Tibial nerve (tissue), 4 donors: Measurements from ENCODE around the gene LCE3A. TPM values are rescaled to one million over a fixed set of nuclear protein-coding genes. Genes with fewer than 3 reads are reported as not detected.

Experiments
- DNase-seq, 2 donors: peaks; one replicate each; pipeline ENCODE4 v3.0.0-alpha.2; 2019; ENCODE audit warnings: low spot score in 2 of 2
- H3K27ac ChIP-seq, 4 donors: fragments of 200-600 bp; sonication (generic) in 3 of 4; one replicate each; pipeline ENCODE4 v1.5.1; 2017 to 2019; ENCODE audit warnings: mild to moderate bottlenecking in 1 of 4
- H3K27me3 ChIP-seq, 2 donors: fragments of 200-600 bp; sonication (generic) in 1 of 2; one replicate each; pipeline versions ENCODE4 v1.5.1 to v1.6.0; 2017 to 2019
- H3K36me3 ChIP-seq, 3 donors: fragments of 200-600 bp; sonication (generic); one replicate each; pipeline ENCODE4 v1.5.1; 2018 to 2019
- H3K4me1 ChIP-seq, 4 donors: fragments of 200-600 bp; sonication (generic) in 3 of 4; one replicate each; pipeline ENCODE4 v1.5.1; 2017 to 2019
- H3K4me3 ChIP-seq, 4 donors: fragments of 200-600 bp; sonication (generic) in 3 of 4; one replicate each; pipeline ENCODE4 v1.5.1; 2017 to 2019; ENCODE audit warnings: mild to moderate bottlenecking in 1 of 4, moderate library complexity in 1 of 4
- H3K9me3 ChIP-seq, 4 donors: fragments of 200-600 bp; sonication (generic) in 3 of 4; one replicate each; pipeline ENCODE4 v1.5.1; 2017 to 2019
- CTCF ChIP-seq, 5 experiments: fragments of 200-600 bp in 3 of 5; fragments of 450-650 bp in 2 of 5; sonication (generic) in 3 of 5; IDR thresholded peaks; one replicate each; pipeline ENCODE4 v1.5.1; 2016 to 2019; ENCODE audit warnings: antibody characterized with exemption in 5 of 5, mild to moderate bottlenecking in 3 of 5, moderate library complexity in 2 of 5
- EP300 ChIP-seq, 2 donors: sonication (generic); formaldehyde crosslinking; IDR thresholded peaks; one replicate each; pipeline ENCODE4 v1.6.1; 2017; ENCODE audit warnings: antibody characterized with exemption in 2 of 2, mild to moderate bottlenecking in 1 of 2
- POLR2A ChIP-seq, 2 donors: fragments of 450-650 bp; IDR thresholded peaks; one replicate each; pipeline ENCODE4 v1.6.1; 2017; ENCODE audit warnings: antibody characterized with exemption in 2 of 2, mild to moderate bottlenecking in 2 of 2, moderate library complexity in 2 of 2
- WGBS, 2 donors: methylation state at CpG; one replicate each; pipeline ENCODE4 v1.1.5; 2018; 5-methylcytosine and 5-hydroxymethylcytosine counted together
- total RNA-seq, 4 donors: library from RNA; depleted of rRNA; stranded (reverse); fragments of >200 nt; gene quantifications; one replicate each; pipeline ENCODE4 v1.1.0, GENCODE V29; 2016

LCE3A gene
- total RNA-seq, 4 donors from 2014 or later: not detected

- TF ChIP-seq EP300 (IDR thresholded peaks at IDR 0.05) (no peak), CTCF (IDR thresholded peaks at IDR 0.05) (no peak), POLR2A (IDR thresholded peaks at IDR 0.05) (no peak)
- Histone ChIP-seq H3K4me1 (no peaks in the 10 kb centered on the region), H3K27me3 (no peaks in the 10 kb centered on the region), H3K27ac (no peak within 1 kb of the TSS), H3K4me3 (no peak within 1 kb of the TSS), H3K36me3 (no peaks in the 10 kb centered on the region), H3K9me3 (peaks cover 0 to 14% (median 0%) of the 10 kb centered on the region in 4 donors)
- DNase-seq: no peak
- 77 to 100% methylated on average over 1 of the region's 1 CpG for WGBS, 2 donors
These were observed 9.4 kb downstream of the LCE3A start, which contains the start of gene LCE3B for GRCh38 chr1:152613511-152613910. LCE3B (plus strand) TSS chr1:152613811; CDS start chr1:152613811, 0 bp downstream.

DNA sequence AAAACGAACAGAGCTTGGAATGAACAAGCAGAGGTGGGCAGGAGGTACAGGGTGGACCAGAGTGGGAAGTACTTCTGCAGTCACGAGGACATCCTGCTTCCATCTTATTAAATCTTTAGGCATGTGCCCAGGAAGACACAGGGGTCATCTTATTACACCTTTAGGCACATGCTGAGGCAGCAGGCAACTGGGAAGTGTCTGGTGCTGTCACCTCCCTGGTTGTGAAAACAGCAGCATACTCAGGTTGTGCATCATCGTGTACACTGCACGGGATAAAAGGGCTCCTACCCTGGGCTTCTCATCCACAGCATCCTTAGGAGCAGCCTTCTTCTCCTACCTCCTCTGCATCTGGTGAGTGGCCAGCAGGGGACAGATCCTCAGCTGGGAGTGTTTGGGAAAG, 23.0 kb downstream of the LCE3A start, which contains the start of gene LCE3C:
LCE3C (plus strand) TSS at position 301 of the 400 bp plus-strand sequence. CDS start 498 bp downstream, outside the sequence.
- WGBS, 2 donors: 42 to 64% methylated on average over 2 to 4 of the region's 4 CpGs
- H3K9me3 ChIP-seq: peaks cover 0 to 12% (median 0%) of the 10 kb centered on the region in 4 donors

DNA sequence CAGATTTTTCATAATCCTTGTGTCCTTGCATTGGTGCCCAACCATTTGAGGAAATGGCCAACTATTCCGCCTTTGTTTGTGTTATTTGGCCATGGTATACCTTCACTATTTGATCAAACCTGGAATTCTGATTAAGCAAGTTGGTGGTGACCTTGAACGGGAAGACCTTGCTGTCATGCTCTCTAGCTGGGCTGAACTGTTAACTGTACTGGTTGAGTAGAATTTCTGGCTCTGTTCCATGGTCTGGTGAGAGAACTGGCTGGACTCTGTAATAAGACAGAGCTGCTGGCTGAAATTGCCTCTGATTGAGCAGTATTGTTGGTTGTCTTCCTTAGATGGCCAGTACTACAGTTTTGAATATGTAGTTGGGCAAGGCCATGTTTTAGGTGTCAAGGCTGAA, 25.9 kb downstream of the LCE3A start:
- no peaks in the 10 kb centered on the region for H3K4me1 ChIP-seq
- peaks cover 0 to 12% (median 0%) of the 10 kb centered on the region in 4 donors for H3K9me3 ChIP-seq
- H3K27ac ChIP-seq: no peak overlapping the region
- no peaks in the 10 kb centered on the region for H3K36me3 ChIP-seq
- DNase-seq: no peak
- H3K27me3 ChIP-seq: no peaks in the 10 kb centered on the region
- WGBS, 2 donors: 69 to 100% methylated on average over 2 of the region's 2 CpGs
- H3K4me3 ChIP-seq: no peak overlapping the region
- TF ChIP-seq CTCF (IDR thresholded peaks at IDR 0.05) (no peak), POLR2A (IDR thresholded peaks at IDR 0.05) (no peak), EP300 (IDR thresholded peaks at IDR 0.05) (no peak)

More for the DNA sequence above, 23.0 kb downstream of the LCE3A start, which contains the start of gene LCE3C:
- no peak for DNase-seq
- no peaks in the 10 kb centered on the region for H3K36me3 ChIP-seq
- no peak for TF ChIP-seq EP300 (IDR thresholded peaks at IDR 0.05)
- no peak for TF ChIP-seq POLR2A (IDR thresholded peaks at IDR 0.05)
- TF ChIP-seq CTCF (IDR thresholded peaks at IDR 0.05): no peak
- no peak within 1 kb of the TSS for H3K27ac ChIP-seq
- H3K4me3 ChIP-seq: no peak within 1 kb of the TSS
- H3K27me3 ChIP-seq: no peaks in the 10 kb centered on the region
- no peaks in the 10 kb centered on the region for H3K4me1 ChIP-seq

- WGBS, 2 donors: 50 to 88% methylated on average over 1 of the region's 1 CpG
- H3K9me3 ChIP-seq: peaks cover 0 to 9% (median 0%) of the 10 kb centered on the region in 4 donors
- no peaks in the 10 kb centered on the region for H3K27me3 ChIP-seq
- TF ChIP-seq CTCF (IDR thresholded peaks at IDR 0.05) (no peak), POLR2A (IDR thresholded peaks at IDR 0.05) (no peak), EP300 (IDR thresholded peaks at IDR 0.05) (no peak)
- H3K4me1 ChIP-seq: no peaks in the 10 kb centered on the region
- DNase-seq: no peak
- H3K4me3 ChIP-seq: no peak overlapping the region
- H3K36me3 ChIP-seq: no peaks in the 10 kb centered on the region
- no peak overlapping the region for H3K27ac ChIP-seq
These were observed 37.3 kb downstream of the LCE3A start for GRCh38 chr1:152585586-152585985.

- Histone ChIP-seq H3K4me1 (no peaks in the 10 kb centered on the region), H3K4me3 (no peak overlapping the region), H3K9me3 (peaks cover 0 to 14% (median 0%) of the 10 kb centered on the region in 4 donors), H3K27me3 (no peaks in the 10 kb centered on the region), H3K27ac (no peak overlapping the region), H3K36me3 (no peaks in the 10 kb centered on the region)
- DNase-seq: no peak
- 63 to 79% methylated on average over 1 of the region's 1 CpG for WGBS, 2 donors
- no peak for TF ChIP-seq CTCF (IDR thresholded peaks at IDR 0.05)
- no peak for TF ChIP-seq EP300 (IDR thresholded peaks at IDR 0.05)
- no peak for TF ChIP-seq POLR2A (IDR thresholded peaks at IDR 0.05)
These were observed 40.3 kb downstream of the LCE3A start for GRCh38 chr1:152582647-152583046.
